Left renal pelvis (tissue), 4 donors: ENCODE data around the gene ARRDC3. TPM values are rescaled to one million over a fixed set of nuclear protein-coding genes. Genes with fewer than 3 reads are reported as not detected.
"Not testable (repeated sequence)": the region's sequence is repeated elsewhere in the genome, so short reads cannot be mapped to it uniquely, and the experiment has no call there.

Experiments used
- DNase-seq, 4 donors: peaks; one replicate each; pipeline ENCODE4 v3.0.0-alpha.2; 2013; ENCODE audit warnings: low read depth in 4 of 4, low spot score in 3 of 4
- polyA plus RNA-seq, 4 donors: library from polyadenylated mRNA; unstranded; fragments of 120-200 nt; gene quantifications; one replicate each; pipeline ENCODE4 v1.2.1, GENCODE V29; 2013; ENCODE audit not compliant: insufficient read length in 4 of 4

ARRDC3 gene
- polyA plus RNA-seq, 4 donors, result 78.5 to 198 (median 144) TPM

DNA sequence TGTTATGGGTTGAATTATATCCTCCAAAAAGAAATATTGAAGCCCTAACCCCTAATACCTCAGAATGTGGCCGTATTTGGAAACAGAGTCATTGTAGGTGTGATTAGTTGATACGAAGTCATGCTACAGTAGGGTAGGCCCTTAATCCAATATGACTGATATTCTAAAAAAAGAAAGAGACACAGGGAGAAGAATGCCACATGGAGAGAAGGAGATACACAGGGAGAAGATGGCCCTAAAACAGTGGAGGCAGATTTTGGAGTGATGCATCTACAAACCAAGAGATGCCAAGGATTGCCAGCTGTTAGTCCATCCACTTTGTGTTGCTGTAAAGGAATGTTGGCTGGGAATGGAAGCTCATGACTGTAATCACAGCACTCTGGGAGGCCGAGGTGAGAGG is 21.3 kb downstream of the ARRDC3 start:
- no peak for DNase-seq

DNA sequence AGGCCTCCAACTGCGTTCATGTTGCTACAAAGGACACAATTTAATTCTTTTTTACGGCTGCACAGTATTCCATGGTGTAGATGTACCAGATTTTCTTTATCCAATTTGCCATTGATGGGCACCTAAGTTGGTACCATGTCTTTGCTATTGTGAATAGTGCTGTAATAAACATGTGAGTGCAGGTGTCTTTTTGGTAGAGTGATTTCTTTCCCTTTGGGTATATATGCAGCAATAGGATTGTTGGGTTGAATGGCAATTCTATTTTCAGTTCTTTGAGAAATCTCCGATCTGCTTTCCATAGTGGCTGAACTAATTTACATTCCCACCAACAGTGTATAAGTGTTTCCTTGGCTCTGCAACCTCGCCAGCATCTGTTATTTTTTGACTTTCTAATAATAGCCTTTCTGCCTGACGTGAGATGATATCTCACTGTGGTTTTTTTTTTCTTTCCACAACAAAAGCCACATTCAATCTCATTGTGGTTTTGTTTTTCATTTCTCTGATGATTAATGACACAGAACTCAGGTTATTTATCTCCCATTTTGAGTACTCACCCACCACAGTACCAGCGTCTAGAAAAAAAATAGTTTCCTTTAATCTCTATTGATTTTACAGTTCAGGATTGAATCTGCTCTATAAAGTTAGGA is 21.9 kb downstream of the ARRDC3 start:
- no peak for DNase-seq

DNA sequence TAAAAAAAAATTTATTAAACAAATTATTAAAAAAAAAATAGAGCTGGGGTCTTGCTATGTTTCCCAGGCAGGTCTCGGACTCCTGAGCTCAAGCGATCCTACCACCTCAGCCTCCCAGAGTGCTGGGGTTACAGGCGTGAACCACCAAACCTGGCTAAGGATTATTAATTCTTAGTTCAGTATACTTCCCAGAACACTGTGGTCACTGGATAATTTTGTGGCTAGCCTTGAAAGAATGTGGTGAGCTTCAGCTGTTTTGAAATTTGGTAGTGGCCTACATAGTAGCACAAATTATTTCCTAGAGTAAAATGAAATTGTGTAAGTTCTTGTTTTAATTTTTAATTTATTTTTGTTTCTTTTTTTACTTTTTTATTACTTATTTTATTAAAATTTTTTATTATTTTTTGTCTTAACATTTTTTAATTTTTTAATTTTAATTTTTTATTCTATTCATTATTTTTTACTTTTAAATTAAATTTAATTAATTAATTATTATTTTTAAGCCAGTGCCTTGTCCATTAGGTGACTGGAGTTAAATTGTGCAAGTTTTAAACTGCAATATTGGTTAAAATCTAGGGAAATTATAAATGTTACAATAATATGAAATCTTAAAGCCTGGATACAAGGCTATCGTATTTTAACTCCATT is 23.0 kb downstream of the ARRDC3 start:
- no peak for DNase-seq

DNA sequence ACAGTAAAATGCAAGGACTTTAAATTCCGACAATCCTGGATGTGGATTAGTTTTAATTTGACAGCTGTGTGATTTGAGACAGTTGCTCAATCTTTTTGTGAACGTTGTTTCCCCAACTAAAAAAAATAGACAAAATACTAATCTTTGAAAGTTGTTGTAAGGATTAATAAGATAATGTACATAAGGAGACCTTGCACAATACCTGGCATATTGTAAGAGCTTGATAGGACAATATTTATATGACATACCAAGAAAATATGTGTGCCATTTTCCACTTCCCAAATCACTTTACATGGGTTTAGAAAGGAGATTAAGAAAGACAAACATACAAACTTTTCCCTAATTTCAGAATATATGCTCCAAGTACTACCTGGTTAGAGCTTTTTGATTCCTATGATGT is 25.3 kb downstream of the ARRDC3 start:
- DNase-seq, result no peak

DNA sequence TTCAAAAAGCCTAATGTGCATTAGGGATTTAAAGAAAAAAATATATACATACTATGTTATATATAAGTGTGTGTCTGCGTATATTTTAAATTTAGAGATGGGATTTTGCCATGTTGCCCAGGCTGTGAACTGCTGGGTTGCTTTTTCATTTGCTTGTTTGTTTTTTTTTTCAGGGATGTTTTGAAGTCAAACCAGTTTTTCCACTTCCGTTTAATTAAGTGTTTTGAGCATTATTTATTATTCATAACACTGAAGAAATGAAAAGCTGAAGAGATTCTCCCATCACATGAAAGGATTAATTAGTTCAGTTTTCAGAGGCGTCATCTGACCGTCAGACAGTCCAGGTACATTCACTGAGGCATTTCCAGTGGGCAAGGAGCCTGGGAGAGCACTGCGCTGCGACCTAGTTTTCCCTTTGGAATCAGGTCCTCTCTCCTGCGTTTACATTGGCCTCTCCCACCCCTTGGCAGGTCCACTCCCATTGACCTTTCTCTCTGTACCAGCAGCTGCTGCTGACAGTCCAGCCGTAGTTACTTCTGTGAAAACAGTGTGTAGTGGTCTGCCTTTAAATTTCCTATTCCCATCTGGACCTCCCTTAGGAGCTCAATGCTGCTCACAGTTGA is 26.0 kb downstream of the ARRDC3 start:
- peak in 1 of 4 donors; percentile 14 for DNase-seq

DNA sequence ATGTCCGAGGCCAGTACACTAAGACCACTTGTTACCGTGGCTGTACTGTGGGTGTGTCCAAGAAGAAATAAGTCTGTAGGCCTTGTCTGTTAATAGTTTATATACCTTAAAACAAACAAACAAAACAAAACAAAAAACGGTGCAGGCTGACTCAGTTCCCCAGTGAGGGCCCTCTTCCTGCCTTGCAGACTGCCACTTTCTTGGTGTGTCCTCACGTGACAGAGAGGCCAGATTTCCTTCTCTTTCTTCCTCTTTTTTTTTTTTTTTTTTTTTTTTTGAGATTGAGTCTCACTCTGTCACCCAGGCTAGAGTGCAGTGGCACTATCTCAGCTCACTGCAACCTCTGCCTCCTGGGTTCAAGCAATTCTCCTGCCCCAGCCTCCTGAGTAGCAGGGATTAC is 28.2 kb downstream of the ARRDC3 start:
- not testable (repeated sequence) for DNase-seq

DNA sequence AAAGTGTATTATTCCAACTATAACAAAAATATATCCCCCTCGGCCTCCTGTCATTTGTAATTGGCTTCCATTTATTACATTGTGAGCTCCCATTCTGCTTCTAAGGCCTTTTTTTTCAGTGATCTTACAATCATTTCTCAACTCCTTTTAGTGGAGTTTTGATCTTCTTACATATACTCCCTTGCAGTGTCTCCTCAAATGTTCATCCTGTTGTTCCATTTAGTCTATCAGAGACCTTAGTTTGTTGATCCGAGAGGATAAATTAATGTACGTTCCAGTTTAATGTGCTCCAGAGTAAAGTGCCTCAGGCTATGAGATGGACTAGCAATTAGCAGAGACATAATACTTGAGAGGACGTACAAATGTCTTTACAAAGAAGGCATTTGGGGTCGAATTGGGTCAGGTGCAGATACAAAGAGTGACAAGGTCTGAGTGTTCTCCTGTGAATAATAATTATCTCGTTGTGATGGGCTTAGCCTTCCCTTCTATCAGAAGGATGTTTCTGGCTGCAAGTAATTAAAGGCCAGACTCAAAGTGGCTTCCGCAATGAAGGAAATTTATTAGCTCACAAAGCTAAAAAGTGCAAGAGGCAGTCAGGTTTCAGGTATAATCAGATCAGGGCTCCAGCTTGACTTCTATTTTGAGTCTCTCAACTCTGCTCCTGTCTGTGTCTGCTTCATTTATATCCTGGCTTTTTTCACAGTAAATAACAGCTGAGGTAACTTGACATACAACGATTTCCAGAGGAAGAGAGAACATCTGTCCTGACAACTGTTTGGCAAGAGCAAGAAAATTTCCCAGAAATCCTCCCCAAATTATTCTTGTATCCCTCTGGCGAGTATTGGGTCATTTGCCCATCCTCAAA is 30.1 kb downstream of the ARRDC3 start:
- no peak for DNase-seq

DNA sequence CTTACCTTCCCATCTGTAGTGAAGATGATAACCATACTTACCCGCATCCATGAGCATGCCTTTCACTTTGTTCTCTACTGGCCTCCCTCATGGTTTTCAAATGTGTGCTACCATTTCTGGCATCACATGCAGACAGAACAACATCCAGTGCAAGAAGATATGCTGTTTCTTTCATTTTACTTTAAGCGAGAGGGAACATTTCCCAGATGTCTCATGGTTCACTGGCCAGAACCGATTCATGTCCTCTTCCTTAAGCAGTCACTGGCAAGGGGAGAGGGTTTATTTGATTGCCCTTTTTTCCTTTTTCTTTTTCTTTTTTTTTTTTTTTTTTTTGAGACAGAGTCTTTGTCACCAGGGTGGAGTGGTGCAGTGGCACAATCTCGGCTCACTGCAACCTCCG is 37.7 kb downstream of the ARRDC3 start:
- DNase-seq, result no peak

DNA sequence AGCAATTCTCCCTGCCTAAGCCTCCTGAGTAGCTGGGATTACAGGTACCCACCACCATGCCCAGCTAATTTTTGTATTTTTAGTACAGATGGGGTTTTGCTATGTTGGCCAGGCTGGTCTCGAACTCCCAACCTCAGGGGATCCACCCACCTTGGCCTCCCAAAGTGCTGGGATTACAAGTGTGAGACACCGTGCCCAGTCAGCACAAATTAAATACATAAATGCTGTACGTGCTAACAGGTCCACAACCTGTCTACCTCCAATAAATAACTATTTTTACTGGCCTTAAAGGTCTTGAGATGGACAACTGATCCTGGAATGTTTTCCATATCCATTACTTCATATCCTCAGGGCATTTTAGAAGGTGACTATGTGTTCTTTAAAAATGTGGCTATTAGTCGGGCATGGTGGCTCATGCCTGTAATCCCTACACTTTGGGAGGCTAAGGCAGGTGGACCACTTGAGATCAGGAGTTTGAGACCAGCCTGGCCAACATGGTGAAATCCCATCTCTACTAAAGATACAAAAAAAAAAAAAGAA is 38.4 kb downstream of the ARRDC3 start:
- not testable (repeated sequence) for DNase-seq

DNA sequence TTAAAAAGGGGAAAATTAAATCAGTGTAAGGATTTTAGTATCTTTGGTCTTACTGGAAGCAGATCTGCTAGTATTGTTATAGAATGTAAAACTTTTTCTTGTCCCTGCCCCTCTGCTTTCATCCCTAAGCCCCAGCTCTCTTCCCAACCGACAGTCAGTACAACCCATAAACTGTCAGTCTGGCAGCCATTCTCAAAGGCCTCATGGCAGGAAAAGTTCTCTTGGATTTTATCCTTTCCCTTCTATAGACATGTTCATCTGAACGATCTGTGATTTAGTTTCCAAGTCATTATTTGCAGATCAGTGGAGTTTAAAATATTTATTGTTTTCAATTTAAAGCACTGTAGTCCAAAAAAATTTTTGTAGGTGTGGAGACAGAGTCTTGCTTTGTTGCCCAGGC is 39.2 kb downstream of the ARRDC3 start:
- DNase-seq, result no peak

DNA sequence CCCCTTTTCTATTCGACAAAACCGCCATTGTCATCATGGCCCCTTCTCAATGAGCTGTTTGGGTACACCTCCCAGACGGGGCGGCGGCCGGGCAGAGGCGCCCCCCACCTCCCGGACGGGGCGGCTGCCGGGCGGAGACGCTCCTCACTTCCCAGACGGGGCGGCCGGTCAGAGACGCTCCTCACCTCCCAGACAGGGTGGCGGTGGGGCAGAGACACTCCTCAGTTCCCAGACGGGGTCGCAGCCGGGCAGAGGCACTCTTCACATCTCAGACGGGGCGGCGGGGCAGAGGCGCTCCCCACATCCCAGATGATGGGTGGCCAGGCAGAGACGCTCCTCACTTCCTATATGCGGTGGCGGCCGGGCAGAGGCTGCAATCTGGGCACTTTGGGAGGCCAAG is 40.2 kb downstream of the ARRDC3 start:
- not testable (repeated sequence) for DNase-seq

DNA sequence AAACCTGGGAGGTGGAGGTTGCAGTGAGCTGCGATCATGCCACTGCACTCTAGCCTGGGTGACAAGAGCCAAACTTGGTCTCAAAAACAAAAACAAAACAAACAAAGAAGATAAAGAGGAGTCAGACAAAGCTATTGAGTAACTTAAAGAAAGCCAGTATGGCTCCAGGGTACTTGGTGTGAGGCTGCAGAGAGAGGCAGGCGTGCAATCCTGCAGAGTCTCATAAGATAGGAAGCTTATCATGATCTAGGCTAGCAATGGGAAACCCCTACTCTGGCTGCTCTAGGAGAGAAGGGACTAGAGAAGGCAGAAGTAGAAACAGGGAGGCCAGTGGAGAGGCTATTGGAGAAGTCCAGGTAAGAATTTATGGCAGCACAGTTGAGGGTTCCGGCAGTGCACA is 42.0 kb downstream of the ARRDC3 start:
- DNase-seq, result no peak

DNA sequence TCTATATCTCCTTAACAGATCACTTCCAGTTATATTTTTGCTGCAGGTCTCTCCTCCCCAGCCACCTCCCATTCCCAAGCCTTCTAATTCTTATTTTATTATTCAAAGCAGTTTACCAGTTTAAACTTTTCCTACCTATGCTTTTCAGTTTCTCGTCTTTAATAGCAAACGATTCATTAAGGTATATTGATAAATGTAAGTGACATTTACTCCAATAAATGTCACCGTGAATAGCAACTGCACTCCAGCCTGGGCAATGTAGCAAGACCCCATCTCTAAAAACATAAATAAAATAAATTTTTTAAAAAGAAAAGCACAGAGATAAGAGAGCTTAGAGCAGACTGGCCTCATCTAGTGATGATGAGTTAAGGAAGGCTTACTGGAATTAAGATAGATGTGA is 42.6 kb downstream of the ARRDC3 start:
- DNase-seq, result no peak

DNA sequence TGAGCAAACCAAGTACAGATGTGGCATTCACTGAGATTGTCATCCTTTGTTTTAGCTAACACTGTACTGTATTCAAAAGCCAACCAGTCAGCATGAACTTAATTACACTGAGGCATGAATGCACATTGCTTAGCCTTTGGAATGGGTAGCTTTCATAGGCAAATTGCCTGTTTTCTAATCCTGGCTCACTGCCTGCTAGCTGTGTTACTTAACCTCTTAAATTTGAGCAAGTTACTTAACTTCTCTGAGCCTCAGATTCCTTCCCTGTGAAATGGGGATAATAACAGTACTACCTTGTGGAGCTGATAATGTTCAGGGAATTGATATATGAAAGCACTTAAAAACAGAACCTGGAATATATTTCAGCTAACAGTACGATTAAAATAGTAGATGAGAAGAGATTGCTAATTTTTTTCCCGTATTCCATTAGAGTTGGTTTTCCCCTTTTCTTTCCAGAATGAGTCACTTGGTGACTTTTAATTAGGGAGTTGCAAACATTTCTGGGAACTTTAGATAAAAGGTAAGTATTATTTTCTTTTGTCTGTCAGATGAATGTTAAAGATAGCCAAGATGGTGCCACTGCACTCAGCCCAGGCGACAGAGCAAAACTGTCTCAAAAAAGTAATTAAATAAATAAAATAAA is 43.9 kb downstream of the ARRDC3 start:
- DNase-seq, result no peak

DNA sequence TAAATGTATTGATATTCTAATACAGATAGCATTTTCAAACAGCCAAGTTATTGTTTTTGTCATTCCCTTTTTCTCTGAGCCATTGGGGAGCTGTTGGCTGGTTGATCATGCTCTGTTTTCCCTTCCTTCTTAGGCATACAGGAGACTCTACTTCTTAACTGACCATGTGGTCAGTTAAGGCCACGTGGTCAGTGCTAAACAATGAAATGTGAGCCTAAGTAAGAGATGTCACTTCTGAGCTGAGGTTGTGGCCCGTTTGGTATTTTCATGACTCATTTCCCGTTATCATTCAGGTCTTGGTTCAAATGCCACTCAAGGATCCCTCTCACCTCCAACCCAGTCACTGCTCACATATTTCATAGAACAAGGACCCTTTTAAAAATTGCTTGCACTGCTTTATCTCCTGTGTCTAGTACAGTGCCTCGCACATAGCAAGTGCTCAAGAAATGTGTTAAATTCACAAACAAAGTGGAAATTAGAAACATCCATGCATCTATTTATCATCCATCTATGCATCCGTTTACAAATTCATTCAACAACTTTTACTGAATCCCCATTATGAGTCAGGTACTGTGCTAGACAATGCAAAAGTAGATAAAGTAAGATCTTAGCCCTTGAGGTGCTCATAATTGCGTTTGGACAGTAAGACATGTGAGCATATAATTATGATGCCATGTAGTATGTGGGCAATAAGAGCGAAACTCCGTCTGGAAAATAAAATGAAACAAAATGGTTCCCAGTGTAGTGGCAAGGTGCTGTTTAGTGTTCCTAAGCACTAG is 50.7 kb downstream of the ARRDC3 start:
- no peak for DNase-seq

DNA sequence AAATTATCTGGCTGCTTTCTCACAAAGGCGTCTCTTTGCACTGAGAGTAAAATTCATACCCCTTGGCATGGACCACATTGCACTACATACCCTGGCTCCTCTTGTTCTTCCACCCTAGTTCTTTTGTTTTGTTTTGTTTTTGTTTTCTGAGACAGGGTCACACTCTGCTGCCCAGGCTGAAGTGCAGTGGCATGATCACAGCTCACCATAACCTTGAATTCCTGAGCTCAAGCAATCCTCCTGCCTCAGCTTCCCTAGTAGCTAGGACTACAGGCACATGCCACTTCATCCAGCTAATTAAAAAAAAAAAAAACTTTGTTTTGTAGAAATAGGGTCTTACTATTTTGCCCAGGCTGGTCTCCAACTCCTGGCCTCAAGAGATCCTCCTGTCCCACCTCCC is 51.4 kb downstream of the ARRDC3 start:
- no peak for DNase-seq

DNA sequence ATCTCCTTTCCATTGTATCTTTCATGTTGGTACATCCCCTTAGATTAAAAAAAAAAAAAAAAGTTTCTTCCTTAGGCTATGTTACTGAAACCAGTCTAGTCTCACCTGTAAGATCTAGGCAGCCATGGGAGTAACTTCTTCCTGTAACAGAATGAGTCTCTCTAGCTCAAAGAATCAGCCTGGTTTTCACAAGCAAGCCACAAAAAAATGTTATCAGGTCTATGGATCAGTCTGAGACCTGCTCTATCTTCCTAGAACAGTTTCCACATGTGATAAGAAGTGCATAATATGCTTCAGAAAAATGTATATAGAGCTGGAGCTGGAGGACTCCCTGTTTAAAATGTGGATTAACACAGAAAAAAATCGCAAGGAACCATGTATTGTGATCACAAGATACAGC is 53.8 kb downstream of the ARRDC3 start:
- DNase-seq, result no peak

DNA sequence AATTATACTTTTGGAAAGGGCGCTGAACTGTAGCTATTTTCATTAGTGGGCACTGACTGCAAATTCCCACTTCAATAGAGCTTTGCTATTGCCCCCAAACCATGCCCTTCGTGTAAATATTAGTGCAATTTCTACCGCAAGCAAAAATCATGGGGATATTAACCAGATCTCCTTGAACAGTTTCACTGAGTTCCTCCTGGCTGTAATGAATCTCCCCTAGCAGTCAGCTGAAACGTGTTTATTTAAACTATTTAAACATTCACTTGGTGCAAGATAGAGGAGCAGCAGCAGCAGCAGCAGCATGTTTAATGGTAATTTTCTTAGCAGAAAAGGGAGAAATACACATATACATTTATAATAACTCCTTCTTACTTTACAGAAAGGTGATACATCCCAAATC is 54.4 kb downstream of the ARRDC3 start:
- DNase-seq, result no peak

DNA sequence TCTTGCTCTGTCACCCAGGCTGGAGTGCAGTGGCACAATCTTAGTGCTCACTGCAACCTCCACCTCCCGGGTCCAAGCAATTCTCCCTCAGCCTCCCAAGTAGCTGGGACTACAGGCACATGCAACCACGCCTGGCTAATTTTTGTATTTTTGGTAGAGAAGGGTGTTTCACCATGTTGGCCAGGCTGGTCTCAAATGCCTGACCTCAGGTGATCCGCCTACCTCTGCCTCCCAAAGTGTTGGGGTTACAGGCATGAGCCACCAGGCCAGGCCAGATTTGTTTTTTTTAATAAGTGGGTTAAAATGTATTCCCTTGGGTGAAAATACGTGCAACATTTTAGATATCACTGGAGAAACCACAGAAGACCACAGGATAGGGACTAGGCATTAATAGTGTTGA is 60.1 kb downstream of the ARRDC3 start:
- not testable (repeated sequence) for DNase-seq

DNA sequence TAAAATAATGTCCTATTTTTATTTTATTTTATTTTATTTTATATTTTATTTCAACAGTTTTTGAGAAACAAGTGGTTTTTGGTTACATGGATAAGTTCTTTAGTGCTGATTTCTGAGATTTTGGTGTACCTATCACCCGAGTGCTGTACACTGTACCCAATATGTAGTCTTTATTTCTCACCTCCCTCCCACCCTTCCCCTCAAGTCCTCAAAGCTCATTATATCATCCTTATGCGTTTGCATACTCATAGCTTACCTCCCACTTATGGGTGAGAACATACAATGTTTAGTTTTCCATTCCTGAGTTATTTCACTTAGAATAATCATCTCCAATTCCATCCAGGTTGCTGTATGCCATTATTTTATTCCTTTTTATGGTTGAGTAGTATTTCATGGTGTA is 63.5 kb downstream of the ARRDC3 start:
- DNase-seq, result no peak
